Measurements from ENCODE around the gene ATXN2L. TPM values are rescaled to one million over a fixed set of nuclear protein-coding genes. Genes with fewer than 3 reads are reported as not detected.

ATXN2L gene
- total and polyA plus RNA-seq, 2 of the 13 experiments (the other 11 are each of a cell fraction or from before 2014, with no cell fraction given) = 40.8 to 55.1 TPM

DNA sequence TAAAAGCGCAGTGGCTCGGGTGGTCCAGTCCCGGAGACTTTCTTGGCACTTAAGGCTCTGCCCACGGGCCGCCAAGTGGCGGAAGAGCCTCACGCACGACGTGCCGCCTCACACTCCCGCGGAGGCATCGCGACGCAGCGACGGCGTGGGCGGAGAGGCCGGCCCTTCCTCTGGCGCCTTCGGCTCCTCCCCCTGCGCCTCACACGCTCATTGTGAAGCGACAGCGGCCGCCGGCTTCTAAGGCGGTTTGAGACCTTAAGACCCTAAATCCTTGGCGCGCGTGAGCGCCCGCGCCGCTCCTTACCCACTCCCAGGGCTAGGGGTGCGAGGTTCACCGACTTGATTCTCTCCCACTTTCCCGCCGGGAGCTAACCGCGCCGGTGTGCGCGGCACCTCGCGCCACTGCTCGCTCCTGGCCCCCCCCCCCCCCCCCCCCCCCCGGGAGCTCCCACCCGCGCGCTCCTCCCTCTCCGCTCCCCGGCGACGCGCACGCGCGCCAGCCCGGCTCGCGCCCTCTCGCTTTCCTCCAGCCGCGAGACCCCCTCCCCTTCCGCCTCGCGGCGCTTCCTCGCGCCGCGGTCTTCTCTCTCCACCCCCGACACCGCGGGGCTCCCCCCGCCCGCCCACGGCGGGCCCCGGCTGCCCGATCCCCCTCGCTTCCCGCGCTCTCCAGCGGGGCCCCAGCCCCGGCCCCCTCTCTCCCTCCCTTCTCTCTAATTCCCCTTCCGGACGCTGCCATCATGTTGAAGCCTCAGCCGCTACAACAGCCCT is at the start of gene ATXN2L (continued):
- TF ChIP-seq ZBTB25 (CRISPR knock-in tag; IDR thresholded peaks at IDR 0.05) (peak; percentile 97), MTERF4 (CRISPR knock-in tag; IDR thresholded peaks at IDR 0.05) (no peak), ATF6 (CRISPR knock-in tag; conservative IDR thresholded peaks at IDR 0.05) (peak; percentile 89; the same call in 1 of the 2 replicates), ZNF788 (CRISPR knock-in tag; IDR thresholded peaks at IDR 0.05; ENCODE audit: borderline replicate concordance) (peak; percentile 99), ZNF317 (CRISPR knock-in tag; IDR thresholded peaks at IDR 0.05) (peak; percentile 79; the same call in 1 of the 2 replicates), ZNF773 (CRISPR knock-in tag; IDR thresholded peaks at IDR 0.05; ENCODE audit: borderline replicate concordance) (peak; percentile 70; the same call in 1 of the 2 replicates), ZNF589 (CRISPR knock-in tag; conservative IDR thresholded peaks at IDR 0.05) (peak; percentile 78; the same call in 1 of the 2 replicates), ZNF644 (CRISPR knock-in tag; IDR thresholded peaks at IDR 0.05; ENCODE audit: low read depth) (0 out of 2 replicates have a peak, but pooled peaks have one; percentile 15), ZBTB7B (CRISPR knock-in tag; IDR thresholded peaks at IDR 0.05) (peak; percentile 96), RFX5 (IDR thresholded peaks at IDR 0.05; ENCODE audit: low read depth, low read length) (no peak), ZNF230 (CRISPR knock-in tag; IDR thresholded peaks at IDR 0.05) (peak; percentile 92; the same call in 1 of the 2 replicates), MAFF (IDR thresholded peaks at IDR 0.05; ENCODE audit: low read depth, low read length) (no peak), HDAC1 (CRISPR knock-in tag; IDR thresholded peaks at IDR 0.05) (peak; percentile 96), CC2D1A (CRISPR knock-in tag; IDR thresholded peaks at IDR 0.05) (no peak), ZBTB1 (CRISPR knock-in tag; IDR thresholded peaks at IDR 0.05; ENCODE audit: borderline replicate concordance) (peak; percentile 49; the same call in 1 of the 2 replicates)
- TF ChIP-seq, protein P1, sequence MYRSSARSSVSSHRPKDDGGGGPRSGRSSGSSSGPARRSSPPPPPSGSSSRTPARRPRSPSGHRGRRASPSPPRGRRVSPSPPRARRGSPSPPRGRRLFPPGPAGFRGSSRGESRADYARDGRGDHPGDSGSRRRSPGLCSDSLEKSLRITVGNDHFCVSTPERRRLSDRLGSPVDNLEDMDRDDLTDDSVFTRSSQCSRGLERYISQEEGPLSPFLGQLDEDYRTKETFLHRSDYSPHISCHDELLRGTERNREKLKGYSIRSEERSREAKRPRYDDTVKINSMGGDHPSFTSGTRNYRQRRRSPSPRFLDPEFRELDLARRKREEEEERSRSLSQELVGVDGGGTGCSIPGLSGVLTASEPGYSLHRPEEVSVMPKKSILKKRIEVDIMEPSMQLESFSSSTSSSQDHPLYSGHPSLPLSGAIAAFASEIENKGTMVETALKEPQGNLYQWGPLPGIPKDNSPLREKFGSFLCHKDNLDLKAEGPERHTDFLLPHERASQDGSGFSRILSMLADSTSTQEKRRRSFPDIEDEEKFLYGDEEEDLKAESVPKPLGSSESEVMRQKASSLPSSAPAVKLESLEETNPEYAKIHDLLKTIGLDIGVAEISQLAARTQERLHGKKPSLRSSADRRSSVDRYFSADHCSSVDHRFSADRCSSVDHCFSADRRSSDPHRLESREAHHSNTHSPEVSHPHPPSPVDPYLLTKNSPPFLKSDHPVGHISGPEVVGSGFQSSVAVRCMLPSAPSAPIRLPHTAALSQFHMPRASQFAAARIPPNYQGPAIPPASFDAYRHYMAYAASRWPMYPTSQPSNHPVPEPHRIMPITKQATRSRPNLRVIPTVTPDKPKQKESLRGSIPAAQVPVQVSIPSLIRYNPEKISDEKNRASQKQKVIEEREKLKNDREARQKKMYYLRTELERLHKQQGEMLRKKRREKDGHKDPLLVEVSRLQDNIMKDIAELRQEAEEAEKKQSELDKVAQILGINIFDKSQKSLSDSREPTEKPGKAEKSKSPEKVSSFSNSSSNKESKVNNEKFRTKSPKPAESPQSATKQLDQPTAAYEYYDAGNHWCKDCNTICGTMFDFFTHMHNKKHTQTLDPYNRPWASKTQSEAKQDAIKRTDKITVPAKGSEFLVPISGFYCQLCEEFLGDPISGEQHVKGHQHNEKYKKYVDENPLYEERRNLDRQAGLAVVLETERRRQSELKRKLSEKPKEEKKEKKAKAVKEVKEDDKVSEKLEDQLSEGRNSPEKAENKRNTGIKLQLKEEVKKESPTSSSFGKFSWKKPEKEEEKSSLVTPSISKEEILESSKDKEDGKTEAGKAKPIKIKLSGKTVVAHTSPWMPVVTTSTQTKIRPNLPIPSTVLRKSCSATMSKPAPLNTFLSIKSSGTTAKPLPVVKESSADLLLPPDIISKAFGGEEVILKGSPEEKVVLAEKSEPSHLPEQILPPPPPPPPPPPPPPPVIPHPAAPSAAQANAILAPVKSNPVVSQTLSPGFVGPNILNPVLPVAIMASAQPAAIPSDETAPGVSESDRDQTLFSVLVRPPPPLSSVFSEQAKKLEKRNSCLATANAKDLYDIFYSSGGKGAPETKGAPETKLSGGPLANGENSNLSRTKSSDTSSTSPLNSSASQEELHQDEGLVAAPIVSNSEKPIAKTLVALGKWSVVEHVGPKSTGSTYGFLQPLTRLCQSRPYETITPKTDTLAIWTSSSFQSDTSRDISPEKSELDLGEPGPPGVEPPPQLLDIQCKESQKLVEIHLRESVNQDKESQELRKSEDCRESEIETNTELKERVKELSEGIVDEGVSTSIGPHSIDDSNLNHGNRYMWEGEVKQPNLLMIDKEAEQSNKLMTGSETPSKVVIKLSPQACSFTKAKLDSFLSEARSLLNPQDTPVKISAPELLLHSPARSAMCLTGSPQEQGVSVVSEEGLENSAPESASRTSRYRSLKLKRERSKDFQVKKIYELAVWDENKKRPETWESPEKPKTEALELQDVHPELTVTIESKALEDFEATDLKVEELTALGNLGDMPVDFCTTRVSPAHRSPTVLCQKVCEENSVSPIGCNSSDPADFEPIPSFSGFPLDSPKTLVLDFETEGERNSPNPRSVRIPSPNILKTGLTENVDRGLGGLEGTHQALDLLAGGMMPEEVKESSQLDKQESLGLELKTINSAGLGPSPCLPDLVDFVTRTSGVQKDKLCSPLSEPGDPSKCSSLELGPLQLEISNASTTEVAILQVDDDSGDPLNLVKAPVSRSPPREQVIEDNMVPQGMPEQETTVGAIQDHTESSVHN (CRISPR knock-in tag; IDR thresholded peaks at IDR 0.05) = peak; percentile 94
